Right cardiac atrium (tissue), 5 donors: ENCODE measurements around the gene LINC00237. TPM values are rescaled to one million over a fixed set of nuclear protein-coding genes. Genes with fewer than 3 reads are reported as not detected.

Experiments
- ATAC-seq, 2 donors: fragments of 200-7000 bp; cut with Tn5 transposase; one replicate each; pipeline versions ENCODE4 v1.8.0 to v1.9.1; 2020; ENCODE audit warnings: moderate library complexity in 2 of 2, mild to moderate bottlenecking in 1 of 2
- DNase-seq, 3 donors: peaks; one replicate each; pipeline ENCODE4 v3.0.0-alpha.2; 2020
- H3K27ac ChIP-seq: one replicate; pipeline ENCODE4 v1.5.1; 2013; ENCODE audit warnings: mild to moderate bottlenecking, low read length, control low read depth, moderate library complexity
- H3K27me3 ChIP-seq: one replicate; pipeline ENCODE4 v1.6.1; 2013; ENCODE audit not compliant: control insufficient read depth, insufficient read depth
- H3K4me1 ChIP-seq: one replicate; pipeline ENCODE4 v1.6.1; 2013; ENCODE audit warnings: low read length; ENCODE audit not compliant: control insufficient read depth, insufficient read depth
- H3K4me3 ChIP-seq: one replicate; pipeline ENCODE4 v1.5.1; 2013; ENCODE audit warnings: low read length, control low read depth
- H3K9me3 ChIP-seq: one replicate; pipeline ENCODE4 v1.6.1; 2013; ENCODE audit warnings: low read length; ENCODE audit not compliant: control insufficient read depth
- WGBS: extraction: QIAGEN DNeasy Blood & Tissue Kit; methylation state at CpG from one replicate; pipeline ENCODE4 v1.1.7; 2013; 5-methylcytosine and 5-hydroxymethylcytosine counted together
- intact Hi-C, 4 donors: fragments of 100-400 bp; cut with DNase I; formaldehyde crosslinking; loops; one replicate each; pipeline versions ENCODE4 v1.11.0 to v1.14.0; 2022 to 2023
- long read RNA-seq, 4 donors: library from polyadenylated mRNA; unstranded; transcript quantifications; one replicate each; pipeline ENCODE4 v2.0.0, GENCODE V29; 2020 to 2021
- polyA plus RNA-seq: library from polyadenylated mRNA; stranded (reverse); fragments of 200-250 nt; gene quantifications from one replicate; pipeline ENCODE4 v1.2.3, GENCODE V29; 2013
- total RNA-seq, 4 donors: library from RNA; stranded (reverse); fragmentation: NEBNext Ultra II Directional; extraction: Animal tissue kit (Norgen Biotek cat#: 25700); gene quantifications; one replicate each; pipeline ENCODE4 v1.2.1, GENCODE V29; 2021
- donor health status: healthy with polysubstance abuse.
- donor health status: DM: no; HTN: yes; CAD: no.
- donor health status: DM: no; HTN: no; CAD: no.
- donor health status: DM: no; HTN: yes; CAD: no; lungs with severe emphysema.
- donor health status: DM: yes; HTN: yes; CAD: no.

LINC00237 gene
- not detected for total RNA-seq
- not detected for polyA plus RNA-seq
- long read RNA-seq, donor 1: 0 reads
- long read RNA-seq, donor 2: 0 reads
- long read RNA-seq, donor 3: 0 reads
- long read RNA-seq, donor 4: 0 reads

DNA sequence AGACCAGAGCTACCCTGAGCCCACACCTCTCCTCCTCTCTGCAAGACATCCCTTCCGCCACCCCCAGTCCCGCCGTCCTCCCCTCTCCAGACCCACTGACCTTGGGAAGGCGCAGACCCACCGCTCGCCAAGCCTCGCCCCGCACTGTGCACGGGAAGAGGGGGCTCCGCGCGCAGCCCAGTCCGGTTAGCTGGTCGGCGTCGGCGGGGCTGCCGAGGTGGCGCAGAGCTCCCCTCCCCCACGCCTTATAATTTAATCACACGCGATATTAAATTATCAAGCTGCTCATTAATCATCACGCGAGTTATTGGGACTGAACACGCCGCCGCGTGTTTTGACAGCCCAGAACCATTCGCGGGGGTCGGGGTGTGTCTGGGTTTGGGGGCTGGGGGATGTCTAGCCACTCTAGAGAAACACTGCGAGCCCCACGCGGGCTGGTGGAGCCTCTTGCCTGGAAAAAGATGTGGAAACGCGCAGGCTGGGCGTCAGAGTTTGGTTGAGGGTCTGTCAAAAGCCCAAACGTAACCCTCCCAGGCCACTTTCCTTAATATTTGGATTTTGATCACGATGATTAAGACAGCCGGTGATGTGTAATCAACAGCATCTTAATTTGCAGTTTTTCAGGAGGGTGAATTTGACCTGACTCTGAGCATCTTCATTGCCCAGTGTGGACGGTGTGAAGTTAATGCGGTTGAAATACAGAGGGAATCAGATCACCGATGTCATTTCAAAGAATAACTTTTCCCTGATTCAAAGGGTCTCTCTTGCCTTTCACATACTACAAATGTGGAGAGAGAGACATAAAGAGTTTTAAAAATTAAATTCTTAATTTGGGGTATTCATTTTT, at the start of gene LINC00237:
Gene LINC00237, minus strand, starts transcription at position 188 of the 847 bp plus-strand sequence.
- H3K4me1 ChIP-seq: peaks cover 7% of the 10 kb centered on the region
- H3K9me3 ChIP-seq: no peaks in the 10 kb centered on the region
- H3K27me3 ChIP-seq: peaks cover 3% of the 10 kb centered on the region
- DNase-seq (peak in 1 of 3 donors; percentile 28), ATAC-seq (no peak)
- WGBS: 5% methylated on average over 43 of the region's 43 CpGs
- H3K27ac ChIP-seq: no peak within 1 kb of the TSS
- intact Hi-C loops: no loop called here
- H3K4me3 ChIP-seq: peak within 1 kb of the TSS; percentile 39

DNA sequence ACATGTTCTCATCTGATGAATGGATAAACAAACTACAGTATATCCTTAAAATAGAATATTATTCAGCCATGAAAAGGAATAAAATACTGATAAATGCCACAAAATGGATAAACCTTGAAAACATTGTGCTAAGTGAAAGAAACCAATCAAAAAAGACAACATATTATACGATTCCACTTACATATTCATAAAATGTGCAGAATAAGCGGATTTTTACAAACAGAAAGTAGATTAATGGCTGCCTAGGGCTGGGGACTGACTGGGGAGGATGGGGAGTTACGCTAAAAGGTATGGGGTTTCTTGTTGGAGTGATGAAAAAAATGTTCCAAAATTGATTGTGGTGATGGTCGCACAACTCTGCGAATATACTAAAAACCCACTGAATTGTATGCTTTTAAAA, 49.1 kb upstream of the LINC00237 start:
- Histone ChIP-seq H3K4me3 (no peak overlapping the region), H3K27me3 (no peaks in the 10 kb centered on the region), H3K9me3 (no peaks in the 10 kb centered on the region), H3K27ac (no peak overlapping the region), H3K4me1 (no peaks in the 10 kb centered on the region)
- ATAC-seq (no peak), DNase-seq (no peak)
- intact Hi-C loops: no loop called here
- WGBS: over 99% methylated on average over 5 of the region's 5 CpGs

DNA sequence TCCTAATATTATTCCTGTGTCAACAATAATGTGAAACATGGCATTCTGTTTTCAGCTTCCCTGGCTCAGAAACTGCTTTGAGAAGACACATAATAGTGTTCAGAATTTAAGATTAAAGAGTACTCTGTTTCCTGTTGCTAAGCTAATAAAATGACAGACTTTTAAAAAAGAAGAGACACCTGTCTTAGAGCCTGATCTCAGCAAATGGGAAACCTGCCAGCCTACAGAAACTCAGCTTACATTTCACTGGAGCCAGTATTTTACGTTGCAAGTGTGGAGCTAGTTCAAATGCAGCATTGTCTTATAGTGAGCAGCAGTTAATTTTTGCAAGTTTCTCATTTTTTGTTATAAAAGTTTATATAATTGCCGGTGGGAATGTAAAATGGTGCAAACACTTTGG, 48.5 kb upstream of the LINC00237 start:
- Histone ChIP-seq H3K27me3 (no peaks in the 10 kb centered on the region), H3K4me3 (no peak overlapping the region), H3K9me3 (no peaks in the 10 kb centered on the region), H3K4me1 (no peaks in the 10 kb centered on the region), H3K27ac (no peak overlapping the region)
- 94% methylated on average over 2 of the region's 2 CpGs for WGBS
- DNase-seq (no peak), ATAC-seq (no peak)
- intact Hi-C loops: no loop called here

DNA sequence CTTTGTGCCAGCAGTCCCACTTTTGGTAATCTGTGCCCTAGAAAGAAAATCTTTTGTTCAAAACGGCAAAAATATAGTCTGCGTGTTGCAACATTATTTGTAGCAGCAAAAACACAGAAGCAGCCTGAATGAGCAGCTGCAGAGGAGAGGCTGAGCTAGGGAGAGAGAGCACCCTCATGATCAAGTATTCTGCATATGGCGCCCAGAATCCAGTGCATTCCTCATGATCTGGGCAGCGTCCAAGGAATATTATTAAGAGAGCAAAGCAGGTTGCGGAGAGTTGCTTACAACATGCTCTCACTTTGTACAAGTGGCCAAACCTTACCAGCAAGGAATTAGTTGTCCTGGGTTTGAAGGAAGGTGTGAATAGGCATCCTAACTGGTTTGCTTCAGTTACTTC, 45.6 kb upstream of the LINC00237 start:
- H3K9me3 ChIP-seq: no peaks in the 10 kb centered on the region
- WGBS: 93% methylated on average over 5 of the region's 5 CpGs
- no peak overlapping the region for H3K27ac ChIP-seq
- H3K4me1 ChIP-seq: no peaks in the 10 kb centered on the region
- intact Hi-C loops: no loop called here
- ATAC-seq (no peak), DNase-seq (no peak)
- H3K4me3 ChIP-seq: no peak overlapping the region
- no peaks in the 10 kb centered on the region for H3K27me3 ChIP-seq

DNA sequence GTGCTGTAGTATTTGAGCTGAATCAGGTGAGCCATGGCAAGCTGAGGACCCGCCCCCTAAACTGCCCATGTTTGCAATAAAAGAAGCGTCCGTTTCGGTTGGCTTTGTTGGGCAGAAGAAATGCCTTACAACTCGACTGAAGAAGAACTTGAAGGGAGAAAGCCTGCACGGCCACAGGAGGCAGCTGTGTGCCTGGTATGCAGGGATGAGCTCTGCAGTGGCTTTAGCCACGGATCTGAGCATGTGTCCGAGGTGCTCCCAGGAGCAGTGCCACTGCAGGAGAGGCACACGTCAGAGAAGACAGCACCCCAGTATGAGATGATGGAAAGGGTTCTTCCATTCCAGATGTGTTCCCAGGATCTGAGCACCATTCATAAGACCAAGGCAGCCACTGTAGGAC, 43.2 kb upstream of the LINC00237 start:
- H3K27ac ChIP-seq: no peak overlapping the region
- intact Hi-C loops: no loop called here
- H3K4me1 ChIP-seq: no peaks in the 10 kb centered on the region
- H3K9me3 ChIP-seq: no peaks in the 10 kb centered on the region
- no peak overlapping the region for H3K4me3 ChIP-seq
- 90% methylated on average over 9 of the region's 9 CpGs for WGBS
- H3K27me3 ChIP-seq: no peaks in the 10 kb centered on the region
- DNase-seq: no peak
- no peak for ATAC-seq

DNA sequence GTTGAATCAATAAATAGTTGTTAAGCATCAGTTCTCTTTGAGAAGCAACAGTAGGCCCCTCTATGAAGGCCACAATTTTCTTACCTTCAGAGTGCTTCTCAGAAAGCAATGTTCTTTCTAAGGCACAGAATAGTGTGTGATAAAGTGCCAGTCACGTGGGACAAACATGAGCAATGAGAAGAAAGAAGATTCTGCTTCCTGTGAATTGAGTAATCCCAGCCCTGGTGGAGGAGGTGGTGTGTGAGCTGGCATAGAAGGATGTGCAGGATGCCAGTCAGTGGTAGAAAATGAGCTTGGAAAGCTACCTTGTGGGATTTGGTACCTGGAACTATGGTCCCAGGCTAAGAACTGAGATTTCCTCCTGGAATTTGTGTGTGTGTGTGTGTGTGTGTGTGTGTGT, 41.4 kb upstream of the LINC00237 start:
- Histone ChIP-seq H3K9me3 (no peaks in the 10 kb centered on the region), H3K4me1 (no peaks in the 10 kb centered on the region), H3K4me3 (no peak overlapping the region), H3K27ac (no peak overlapping the region), H3K27me3 (no peaks in the 10 kb centered on the region)
- intact Hi-C loops: no loop called here
- 71% methylated on average over 1 of the region's 1 CpG for WGBS
- no peak for DNase-seq
- ATAC-seq: no peak

DNA sequence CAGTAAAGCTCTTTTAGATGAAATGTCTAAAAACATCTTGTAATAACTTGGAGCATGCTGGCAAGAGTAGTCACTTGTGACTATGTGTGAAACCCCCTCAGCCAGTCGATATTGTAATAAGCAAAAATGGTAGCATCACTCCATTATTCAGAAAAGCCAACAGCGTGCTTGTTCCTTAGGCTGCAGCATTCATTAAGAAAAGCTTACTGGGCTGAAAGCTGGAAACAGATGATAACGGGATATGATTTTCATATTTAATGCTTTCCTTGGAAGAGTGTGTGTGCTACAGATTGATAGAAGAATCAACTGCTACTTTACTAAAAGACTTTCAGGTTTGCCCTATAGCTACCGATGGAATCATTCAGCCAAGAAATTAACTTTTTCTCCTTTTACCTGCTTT, 40.1 kb upstream of the LINC00237 start:
- 84% methylated on average over 4 of the region's 4 CpGs for WGBS
- intact Hi-C loops: no loop called here
- H3K27ac ChIP-seq: no peak overlapping the region
- no peaks in the 10 kb centered on the region for H3K4me1 ChIP-seq
- no peak for DNase-seq
- no peak for ATAC-seq
- H3K4me3 ChIP-seq: no peak overlapping the region
- no peaks in the 10 kb centered on the region for H3K9me3 ChIP-seq
- H3K27me3 ChIP-seq: no peaks in the 10 kb centered on the region

DNA sequence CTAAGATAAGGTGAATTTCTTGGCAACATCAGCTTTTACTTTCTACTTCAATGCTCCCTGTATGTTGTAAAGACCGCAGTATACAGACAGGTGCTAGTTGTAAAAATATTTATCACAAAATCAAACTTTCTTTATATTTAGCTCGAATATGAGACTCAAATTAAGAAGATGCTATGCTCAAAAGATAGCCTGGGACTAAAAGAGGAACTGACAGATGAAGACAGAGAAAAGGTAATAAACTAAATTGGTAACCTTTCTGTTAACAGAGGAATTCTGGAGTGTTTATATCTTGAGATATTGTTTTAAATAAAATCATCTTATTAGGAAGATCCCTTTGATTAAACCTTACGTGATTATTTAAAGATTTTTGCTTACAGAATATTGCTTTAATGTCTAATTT, 39.3 kb upstream of the LINC00237 start:
- DNase-seq: no peak
- no peak for ATAC-seq
- Histone ChIP-seq H3K9me3 (no peaks in the 10 kb centered on the region), H3K4me1 (no peaks in the 10 kb centered on the region), H3K27me3 (no peaks in the 10 kb centered on the region), H3K27ac (no peak overlapping the region), H3K4me3 (no peak overlapping the region)
- intact Hi-C loops: no loop called here
- WGBS: 90% methylated on average over 3 of the region's 3 CpGs

DNA sequence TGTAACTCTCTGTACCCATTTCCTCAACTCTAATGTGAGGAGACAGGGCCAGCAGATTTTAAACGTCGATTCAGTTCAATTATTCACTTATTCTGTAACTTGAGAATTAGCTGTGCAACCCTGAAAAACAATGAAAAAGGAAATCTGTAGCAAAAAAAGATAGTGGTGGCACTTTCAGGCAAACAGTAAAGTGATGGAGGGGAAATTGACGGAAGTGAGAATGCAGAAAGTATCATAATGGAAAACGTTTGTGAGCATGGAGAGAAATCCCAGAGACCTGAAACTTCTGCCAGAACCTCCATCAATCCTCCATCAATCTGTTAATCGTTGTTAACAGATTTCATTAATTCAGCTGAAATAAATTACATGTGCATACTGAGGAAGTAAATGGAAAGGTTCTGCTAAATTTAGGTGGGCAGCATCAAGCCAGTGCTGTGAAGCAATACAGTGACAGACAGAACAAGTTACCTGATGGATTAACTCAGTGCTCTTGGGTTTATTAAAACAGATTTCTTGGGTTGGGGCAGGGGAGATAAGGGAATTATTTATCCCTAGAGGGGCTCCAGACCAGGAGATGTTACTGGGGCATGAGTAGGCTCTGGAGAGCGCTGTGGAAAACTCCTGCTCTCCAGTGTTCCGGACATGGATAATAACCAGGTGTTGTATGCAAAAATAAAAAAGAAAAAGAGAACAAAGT, 37.2 kb upstream of the LINC00237 start:
- Histone ChIP-seq H3K27ac (no peak overlapping the region), H3K4me3 (no peak overlapping the region), H3K27me3 (no peaks in the 10 kb centered on the region), H3K9me3 (no peaks in the 10 kb centered on the region), H3K4me1 (no peaks in the 10 kb centered on the region)
- 83% methylated on average over 7 of the region's 7 CpGs for WGBS
- intact Hi-C loops: no loop called here
- ATAC-seq: no peak
- DNase-seq: no peak

DNA sequence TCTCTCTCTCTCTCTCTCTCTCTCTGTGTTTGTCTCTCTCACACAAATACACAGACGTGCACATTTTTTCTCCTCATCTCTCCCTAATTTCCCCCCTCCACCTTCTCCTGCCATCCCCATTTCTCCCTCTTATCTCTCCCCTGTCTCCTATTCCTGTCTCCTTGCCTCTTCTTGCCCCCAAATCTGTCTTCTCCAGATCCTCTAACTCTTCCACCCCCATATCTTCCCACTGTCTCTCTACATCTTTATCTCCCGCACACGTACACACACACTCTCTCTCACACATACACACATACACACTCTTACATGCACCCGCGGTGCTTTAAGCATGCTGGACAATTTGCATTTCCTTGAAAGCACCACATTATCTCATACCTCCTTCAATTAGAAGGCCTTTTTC, 35.7 kb upstream of the LINC00237 start:
- ATAC-seq: no peak
- DNase-seq: no peak
- Histone ChIP-seq H3K27me3 (no peaks in the 10 kb centered on the region), H3K4me3 (no peak overlapping the region), H3K27ac (no peak overlapping the region), H3K9me3 (no peaks in the 10 kb centered on the region), H3K4me1 (no peaks in the 10 kb centered on the region)
- intact Hi-C loops: no loop called here
- WGBS: 73% methylated on average over 5 of the region's 5 CpGs

DNA sequence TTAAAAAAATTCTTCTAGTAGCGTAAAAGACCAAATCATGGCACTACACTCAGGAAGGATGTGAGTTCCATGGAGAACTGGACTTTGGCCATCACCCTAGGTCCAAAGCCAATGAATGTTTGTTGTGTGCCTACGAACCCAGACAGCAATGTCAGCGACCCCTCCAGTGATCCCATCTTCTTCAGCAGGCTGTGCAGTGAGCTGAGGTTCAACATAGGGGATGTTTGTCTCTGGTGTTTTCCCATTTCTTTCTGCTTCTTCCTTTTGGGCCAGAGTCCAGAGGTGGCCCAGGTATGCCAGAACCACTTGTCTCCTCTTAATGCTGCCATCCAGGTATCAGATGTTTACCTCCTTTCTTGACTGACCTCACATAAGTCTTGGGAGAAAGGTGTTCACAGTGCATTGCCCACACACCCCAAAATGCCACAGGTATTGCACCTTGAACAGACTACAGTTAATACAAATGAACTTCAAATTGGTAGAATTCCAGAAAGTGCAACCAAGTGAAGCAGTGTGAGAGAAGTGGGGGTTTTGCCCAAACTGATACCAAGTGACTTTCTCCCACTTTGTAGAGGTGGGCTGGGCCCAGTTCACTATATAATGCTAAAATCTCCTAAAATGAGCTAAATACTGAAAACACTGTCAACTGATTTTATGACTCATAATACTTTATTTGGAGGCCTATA, 33.9 kb upstream of the LINC00237 start:
- Histone ChIP-seq H3K27me3 (no peaks in the 10 kb centered on the region), H3K4me3 (no peak overlapping the region), H3K4me1 (no peaks in the 10 kb centered on the region), H3K27ac (no peak overlapping the region), H3K9me3 (no peaks in the 10 kb centered on the region)
- no peak for DNase-seq
- ATAC-seq: no peak
- intact Hi-C loops: no loop called here
- 86% methylated on average over 3 of the region's 3 CpGs for WGBS
